HCT116 (cell line): Measurements from ENCODE around the gene IQCH. TPM values are rescaled to one million over a fixed set of nuclear protein-coding genes. Genes with fewer than 3 reads are reported as not detected.
A peak's percentile ranks its signal among the peaks of the same experiment; 100 is the strongest.

ENCODE experiments used
- ATAC-seq: fragments of 200-7000 bp; cut with Tn5 transposase; 2 replicates; pipeline ENCODE4 v1.9.1; 2020; ENCODE audit warnings: mild to moderate bottlenecking, moderate library complexity
- BruUV-seq: library from RNA; stranded (reverse); fragments of 400-500 nt; replicated peaks from 2 replicates; lab custom pipeline; 2021; lab: Mats Ljungman, UMichigan
- CTCF ChIA-PET: fragments of 300-600 bp; sonication (Branson Sonifier 250); formaldehyde crosslinking; loops from one replicate; lab custom pipeline; 2021; ENCODE audit warnings: antibody characterized with exemption; lab: Charles Lee
- POLR2A ChIA-PET: fragments of 300-600, 350-600 bp; sonication (Branson Sonifier 250); formaldehyde crosslinking; loops from one replicate; lab custom pipeline; 2021; ENCODE audit warnings: antibody characterized with exemption; lab: Charles Lee
- RAD21 ChIA-PET, 2 experiments: fragments of 300-600 bp; sonication (Branson Sonifier 250); formaldehyde crosslinking; loops; one replicate each; lab custom pipeline; 2023; ENCODE audit warnings: low total read pairs in 2 of 2; ENCODE audit not compliant: uncharacterized antibody in 2 of 2, unreplicated experiment in 2 of 2, low non-redundant PET in 1 of 2; lab: Charles Lee
- DNase-seq: peaks from one replicate; pipeline ENCODE4 v3.0.0-alpha.2; 2010; ENCODE audit warnings: low read depth, low spot score
- H2AFZ ChIP-seq: fragments of 200-600 bp; shearing (Covaris generic), sonication (generic); 2 replicates; pipeline ENCODE4 v1.6.1; 2017; ENCODE audit warnings: low read depth, mixed run types, mixed read lengths, antibody characterized with exemption, low read length; ENCODE audit not compliant: poor library complexity, severe bottlenecking
- H3K27ac ChIP-seq: 2 replicates; pipeline ENCODE4 v1.5.1; 2012; ENCODE audit warnings: low read depth, low read length
- H3K27me3 ChIP-seq: fragments of 200-600 bp; sonication (generic); 2 replicates; pipeline ENCODE4 v1.6.1; 2016; ENCODE audit warnings: mixed run types, low read length, mixed read lengths; ENCODE audit not compliant: insufficient read depth
- H3K36me3 ChIP-seq, 2 experiments: fragments of 200-500 bp in 1 of 2; fragments of 200-600 bp in 1 of 2; sonication (Bioruptor generic) in 1 of 2; sonication (generic) in 1 of 2; 2 replicates each; pipeline versions ENCODE4 v1.5.1 to v1.6.1; 2014 to 2016; ENCODE audit warnings: low read length in 2 of 2, inconsistent platforms in 1 of 2, mixed read lengths in 1 of 2, mixed run types in 1 of 2; ENCODE audit not compliant: insufficient read depth in 2 of 2, control insufficient read depth in 1 of 2
- H3K4me1 ChIP-seq, 2 experiments: fragments of 200-600 bp in 1 of 2; sonication (generic) in 1 of 2; 2 replicates each; pipeline versions ENCODE4 v1.5.1 to v1.6.1; 2012 to 2017; ENCODE audit warnings: low read length in 2 of 2, inconsistent platforms in 1 of 2, mild to moderate bottlenecking in 1 of 2, mixed read lengths in 1 of 2, mixed run types in 1 of 2, moderate library complexity in 1 of 2; ENCODE audit not compliant: insufficient read depth in 2 of 2, control insufficient read depth in 1 of 2
- H3K4me2 ChIP-seq: fragments of 200-600 bp; sonication (generic); 2 replicates; pipeline ENCODE4 v1.6.1; 2017; ENCODE audit warnings: mixed run types, low read length, mixed read lengths
- H3K4me3 ChIP-seq, 2 experiments: fragments of 200-600 bp in 1 of 2; sonication (generic) in 1 of 2; replicated peaks in 1 of 2; 2 replicates each; pipeline ENCODE4 v1.5.1; 2011 to 2016; ENCODE audit warnings: low read length in 2 of 2, control low read depth in 1 of 2, low read depth in 1 of 2, mild to moderate bottlenecking in 1 of 2, mixed read lengths in 1 of 2, mixed run types in 1 of 2
- H3K79me2 ChIP-seq: fragments of 200-600 bp; sonication (generic); 2 replicates; pipeline ENCODE4 v1.6.1; 2017; ENCODE audit warnings: mild to moderate bottlenecking, mixed run types, low read length, moderate library complexity, mixed read lengths; ENCODE audit not compliant: insufficient read depth
- H3K9ac ChIP-seq: fragments of 200-600 bp; sonication (generic); 2 replicates; pipeline ENCODE4 v1.6.1; 2016; ENCODE audit warnings: low read length, mixed read lengths
- H3K9me2 ChIP-seq: fragments of 200-600 bp; sonication (generic), shearing (Covaris generic); 2 replicates; pipeline ENCODE4 v1.6.1; 2017; ENCODE audit warnings: mixed run types, mild to moderate bottlenecking, moderate library complexity; ENCODE audit not compliant: insufficient read depth
- H3K9me3 ChIP-seq, 2 experiments: fragments of 200-500 bp in 1 of 2; fragments of 200-600 bp in 1 of 2; sonication (Bioruptor generic) in 1 of 2; sonication (generic) in 1 of 2; 2 replicates each; pipeline ENCODE4 v1.6.1; 2014 to 2017; ENCODE audit warnings: low read length in 2 of 2, mixed read lengths in 2 of 2, inconsistent platforms in 1 of 2, low read depth in 1 of 2, mild to moderate bottlenecking in 1 of 2, mixed run types in 1 of 2, moderate library complexity in 1 of 2; ENCODE audit not compliant: control insufficient read depth in 1 of 2, insufficient read depth in 1 of 2
- H4K20me1 ChIP-seq: fragments of 200-600 bp; sonication (generic), shearing (Covaris generic); 2 replicates; pipeline ENCODE4 v1.6.1; 2017; ENCODE audit warnings: mixed run types, mild to moderate bottlenecking, moderate library complexity; ENCODE audit not compliant: insufficient read depth
- CBX3 ChIP-seq: IDR thresholded peaks from 2 replicates; pipeline ENCODE4 v1.6.1; 2012; ENCODE audit warnings: low read depth
- EZH2 ChIP-seq: fragments of 200-600 bp; sonication (generic); IDR thresholded peaks from 2 replicates; pipeline ENCODE4 v1.6.1; 2017; ENCODE audit warnings: antibody characterized with exemption, mixed run types
- FOSL1 ChIP-seq: IDR thresholded peaks from 2 replicates; pipeline ENCODE4 v1.6.1; 2012; ENCODE audit warnings: low read depth
- JUND ChIP-seq: IDR thresholded peaks from 2 replicates; pipeline ENCODE4 v1.6.1; 2012
- SP1 ChIP-seq: IDR thresholded peaks from 2 replicates; pipeline ENCODE4 v1.6.1; 2012; ENCODE audit warnings: low read depth
- intact Hi-C: fragments of 100-400 bp; cut with micrococcal nuclease; formaldehyde crosslinking; loops from 2 replicates; pipeline ENCODE4 v1.10.0; 2022
- total RNA-seq: library from RNA; stranded (reverse); gene quantifications from one replicate; pipeline ENCODE4 v1.2.1, GENCODE V29; 2021; ENCODE audit not compliant: unreplicated experiment
- TF ChIP-seq, protein P1 (sequence below): IDR thresholded peaks from 2 replicates; pipeline ENCODE4 v1.6.1; 2012; ENCODE audit warnings: low read depth
- TF ChIP-seq, protein P2 (sequence below): IDR thresholded peaks from 2 replicates; pipeline ENCODE4 v1.6.1; 2012
- TF ChIP-seq, protein P3 (sequence below): IDR thresholded peaks from 2 replicates; pipeline ENCODE4 v1.6.1; 2011; ENCODE audit warnings: mild to moderate bottlenecking, low read length, moderate library complexity; ENCODE audit not compliant: insufficient replicate concordance; ENCODE audit errors: extremely low read depth

IQCH gene
- total RNA-seq, 1 experiment from 2014 or later, result 4.6 TPM

DNA sequence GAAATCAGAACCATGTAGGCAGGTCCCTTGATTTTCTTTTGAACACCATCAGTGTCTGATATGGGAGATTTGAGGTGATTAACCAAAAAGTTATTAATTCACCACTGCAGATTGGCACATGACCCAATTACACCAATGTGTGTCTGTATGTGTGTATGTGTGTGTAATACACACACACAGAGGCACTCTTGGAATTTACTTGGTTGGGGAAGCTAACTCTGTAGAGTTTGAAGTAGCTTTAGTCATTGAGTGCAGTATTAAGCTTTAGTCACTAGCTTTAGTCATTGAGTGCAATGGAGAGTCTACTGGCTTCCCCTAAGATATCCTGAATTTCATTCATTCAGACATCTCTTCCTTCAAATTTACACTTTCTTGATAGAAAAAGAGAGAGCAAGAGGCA, 156.9 kb downstream of the IQCH start (continued):
- TF ChIP-seq, protein P1, sequence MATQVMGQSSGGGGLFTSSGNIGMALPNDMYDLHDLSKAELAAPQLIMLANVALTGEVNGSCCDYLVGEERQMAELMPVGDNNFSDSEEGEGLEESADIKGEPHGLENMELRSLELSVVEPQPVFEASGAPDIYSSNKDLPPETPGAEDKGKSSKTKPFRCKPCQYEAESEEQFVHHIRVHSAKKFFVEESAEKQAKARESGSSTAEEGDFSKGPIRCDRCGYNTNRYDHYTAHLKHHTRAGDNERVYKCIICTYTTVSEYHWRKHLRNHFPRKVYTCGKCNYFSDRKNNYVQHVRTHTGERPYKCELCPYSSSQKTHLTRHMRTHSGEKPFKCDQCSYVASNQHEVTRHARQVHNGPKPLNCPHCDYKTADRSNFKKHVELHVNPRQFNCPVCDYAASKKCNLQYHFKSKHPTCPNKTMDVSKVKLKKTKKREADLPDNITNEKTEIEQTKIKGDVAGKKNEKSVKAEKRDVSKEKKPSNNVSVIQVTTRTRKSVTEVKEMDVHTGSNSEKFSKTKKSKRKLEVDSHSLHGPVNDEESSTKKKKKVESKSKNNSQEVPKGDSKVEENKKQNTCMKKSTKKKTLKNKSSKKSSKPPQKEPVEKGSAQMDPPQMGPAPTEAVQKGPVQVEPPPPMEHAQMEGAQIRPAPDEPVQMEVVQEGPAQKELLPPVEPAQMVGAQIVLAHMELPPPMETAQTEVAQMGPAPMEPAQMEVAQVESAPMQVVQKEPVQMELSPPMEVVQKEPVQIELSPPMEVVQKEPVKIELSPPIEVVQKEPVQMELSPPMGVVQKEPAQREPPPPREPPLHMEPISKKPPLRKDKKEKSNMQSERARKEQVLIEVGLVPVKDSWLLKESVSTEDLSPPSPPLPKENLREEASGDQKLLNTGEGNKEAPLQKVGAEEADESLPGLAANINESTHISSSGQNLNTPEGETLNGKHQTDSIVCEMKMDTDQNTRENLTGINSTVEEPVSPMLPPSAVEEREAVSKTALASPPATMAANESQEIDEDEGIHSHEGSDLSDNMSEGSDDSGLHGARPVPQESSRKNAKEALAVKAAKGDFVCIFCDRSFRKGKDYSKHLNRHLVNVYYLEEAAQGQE, result no peak

DNA sequence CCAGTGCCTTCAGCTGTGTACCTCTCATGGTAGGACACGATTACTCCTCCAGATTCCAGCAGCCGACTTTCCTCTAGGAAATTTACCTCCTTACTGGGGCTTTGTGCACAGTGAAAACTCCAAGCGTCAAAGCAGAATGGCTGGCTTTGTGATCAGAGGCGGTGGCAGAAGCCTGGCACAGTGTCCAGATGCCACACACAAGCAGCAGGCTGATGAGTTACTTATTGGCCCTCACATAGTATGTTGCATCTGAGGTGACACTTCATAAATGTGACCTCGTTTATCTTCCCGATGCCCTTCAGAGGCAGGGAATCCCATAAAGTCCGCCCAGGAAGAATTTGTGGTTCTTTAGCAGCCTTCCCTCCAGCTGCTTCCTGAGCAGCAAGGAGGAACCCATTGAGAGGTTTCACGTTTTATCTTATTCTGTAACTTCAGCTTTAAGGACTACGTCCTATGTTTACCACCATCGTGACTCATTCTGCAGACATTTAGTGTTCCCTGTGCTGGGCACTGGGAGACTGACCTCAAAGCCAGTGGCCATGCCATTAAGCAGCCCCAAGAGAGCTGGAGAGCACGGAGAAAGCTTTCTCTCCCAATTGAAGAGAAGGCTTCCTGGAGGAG, 159.3 kb downstream of the IQCH start:
- no peaks in the 10 kb centered on the region for H3K27me3 ChIP-seq
- H3K27ac ChIP-seq, result no peak overlapping the region
- no TSS peak for BruUV-seq
- H3K9me2 ChIP-seq, result no peaks in the 10 kb centered on the region
- H4K20me1 ChIP-seq, result no peaks in the 10 kb centered on the region
- H3K79me2 ChIP-seq, result no peaks in the 10 kb centered on the region
- no peak overlapping the region for H2AFZ ChIP-seq
- H3K9me3 ChIP-seq, result no peaks in the 10 kb centered on the region
- peak overlapping the region; percentile 36; the same call in 1 of the 2 replicates for H3K9ac ChIP-seq
- peak overlapping the region in 1 of 2 experiments; percentile 31; a peak in 2 of 4 replicates for H3K4me3 ChIP-seq
- TF ChIP-seq, protein P2, sequence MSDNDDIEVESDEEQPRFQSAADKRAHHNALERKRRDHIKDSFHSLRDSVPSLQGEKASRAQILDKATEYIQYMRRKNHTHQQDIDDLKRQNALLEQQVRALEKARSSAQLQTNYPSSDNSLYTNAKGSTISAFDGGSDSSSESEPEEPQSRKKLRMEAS, result peak; percentile 32; the same call in 1 of the 2 replicates
- peak; percentile 56; the same call in 1 of the 2 replicates for TF ChIP-seq FOSL1
- peak; percentile 38 for TF ChIP-seq SP1
- TF ChIP-seq, protein P3, sequence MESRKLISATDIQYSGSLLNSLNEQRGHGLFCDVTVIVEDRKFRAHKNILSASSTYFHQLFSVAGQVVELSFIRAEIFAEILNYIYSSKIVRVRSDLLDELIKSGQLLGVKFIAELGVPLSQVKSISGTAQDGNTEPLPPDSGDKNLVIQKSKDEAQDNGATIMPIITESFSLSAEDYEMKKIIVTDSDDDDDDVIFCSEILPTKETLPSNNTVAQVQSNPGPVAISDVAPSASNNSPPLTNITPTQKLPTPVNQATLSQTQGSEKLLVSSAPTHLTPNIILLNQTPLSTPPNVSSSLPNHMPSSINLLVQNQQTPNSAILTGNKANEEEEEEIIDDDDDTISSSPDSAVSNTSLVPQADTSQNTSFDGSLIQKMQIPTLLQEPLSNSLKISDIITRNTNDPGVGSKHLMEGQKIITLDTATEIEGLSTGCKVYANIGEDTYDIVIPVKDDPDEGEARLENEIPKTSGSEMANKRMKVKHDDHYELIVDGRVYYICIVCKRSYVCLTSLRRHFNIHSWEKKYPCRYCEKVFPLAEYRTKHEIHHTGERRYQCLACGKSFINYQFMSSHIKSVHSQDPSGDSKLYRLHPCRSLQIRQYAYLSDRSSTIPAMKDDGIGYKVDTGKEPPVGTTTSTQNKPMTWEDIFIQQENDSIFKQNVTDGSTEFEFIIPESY, result no peak
- peak; percentile 58 for TF ChIP-seq JUND
- no peak for TF ChIP-seq EZH2
- TF ChIP-seq CBX3, result 0 out of 2 replicates have a peak, but pooled peaks have one; percentile 31
- no peaks in the 10 kb centered on the region for H3K36me3 ChIP-seq
- intact Hi-C loops, result no loop called here
- CTCF ChIA-PET, result no interaction called here
- peaks cover 9 to 11% of the 10 kb centered on the region in 2 experiments for H3K4me1 ChIP-seq
- RAD21 ChIA-PET, result no interaction called here
- POLR2A ChIA-PET, result no interaction called here
- ATAC-seq (peak; percentile 96), DNase-seq (peak; percentile 23)
- H3K4me2 ChIP-seq, result peak overlapping the region; percentile 81
